ENCODE measurements around the gene PRKAG3. TPM values are rescaled to one million over a fixed set of nuclear protein-coding genes. Genes with fewer than 3 reads are reported as not detected.

The PRKAG3 gene
- polyA plus RNA-seq, 1 of the 3 experiments (the other 2 are of a cell fraction): not detected

DNA sequence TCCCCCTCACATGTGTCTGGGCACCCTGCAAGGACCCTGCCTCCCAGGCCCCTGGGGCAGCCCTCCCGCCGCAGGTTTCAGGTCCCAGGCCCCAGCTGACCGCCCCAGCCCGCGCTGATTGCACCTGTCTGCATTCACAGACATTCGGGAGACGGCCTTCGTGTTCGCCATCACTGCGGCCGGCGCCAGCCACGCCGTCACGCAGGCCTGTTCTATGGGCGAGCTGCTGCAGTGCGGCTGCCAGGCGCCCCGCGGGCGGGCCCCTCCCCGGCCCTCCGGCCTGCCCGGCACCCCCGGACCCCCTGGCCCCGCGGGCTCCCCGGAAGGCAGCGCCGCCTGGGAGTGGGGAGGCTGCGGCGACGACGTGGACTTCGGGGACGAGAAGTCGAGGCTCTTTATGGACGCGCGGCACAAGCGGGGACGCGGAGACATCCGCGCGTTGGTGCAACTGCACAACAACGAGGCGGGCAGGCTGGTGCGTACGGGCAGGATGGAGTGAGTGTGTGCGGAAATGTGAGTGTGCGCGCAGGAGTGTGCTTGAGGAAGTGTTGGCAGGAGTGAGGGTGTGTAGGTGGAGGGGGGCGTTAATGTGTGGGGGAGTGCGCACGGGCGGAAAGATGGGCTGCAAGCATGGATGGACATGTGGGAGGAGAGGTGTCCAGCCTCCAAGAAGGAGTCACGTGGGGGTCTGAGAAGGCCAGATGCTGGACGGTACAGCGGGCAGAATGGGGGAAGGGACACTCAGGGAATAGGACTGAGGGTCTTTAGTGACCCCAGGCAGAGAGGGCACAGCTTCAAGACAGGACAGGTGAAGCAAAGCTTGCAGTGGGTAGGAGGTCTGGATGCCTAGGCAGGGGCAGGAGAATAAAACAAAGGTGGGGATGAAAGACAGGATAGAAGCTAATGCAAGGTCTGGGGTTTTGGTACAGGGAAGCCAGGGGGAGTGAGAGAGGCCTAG is 40.0 kb upstream of the PRKAG3 start:
- Histone ChIP-seq H2AFZ (ENCODE audit: low read depth) (no peak overlapping the region), H3F3A (replicated peaks; ENCODE audit: insufficient read depth) (peaks cover 3% of the 10 kb centered on the region), H3K79me2 (ENCODE audit: insufficient read depth) (no peaks in the 10 kb centered on the region), H3K4me2 (no peak overlapping the region), H3K9me2 (no peaks in the 10 kb centered on the region), H4K20me1 (ENCODE audit: insufficient read depth) (no peaks in the 10 kb centered on the region), H3K9me3 (no peaks in the 10 kb centered on the region), H3K36me3 (replicated peaks in 1 of 2; ENCODE audit: control insufficient read depth in 1 of 2, insufficient read depth in 2 of 2, low read length in 1 of 2) (no peaks in the 10 kb centered on the region), H3K9ac (no peak overlapping the region), H3K4me3 (ENCODE audit: low read depth in 2 of 2, low read length in 1 of 2) (no peak overlapping the region), H3K27ac (ENCODE audit: low read depth in 2 of 2, low read length in 1 of 2) (no peak overlapping the region), H3K4me1 (ENCODE audit: control insufficient read depth in 1 of 2, insufficient read depth in 2 of 2, low read depth in 1 of 2, low read length in 1 of 2) (peaks cover 0 to 12% of the 10 kb centered on the region in 2 experiments; a peak in 1 of 4 replicates), H3K27me3 (ENCODE audit: insufficient read depth) (peaks cover 31% of the 10 kb centered on the region; the same call in 1 of the 2 replicates)
- no peak for TF ChIP-seq MXI1 (IDR thresholded peaks at IDR 0.05; ENCODE audit: low read depth, low read length)
- no peak for TF ChIP-seq SMC3 (IDR thresholded peaks at IDR 0.05; ENCODE audit: low read depth, low read length)
- no peak for DNase-seq
- ChIA-PET CTCF (interaction anchor here (0.6 to 22.5 kb wide), 9 partner anchors 11 to 289 kb away, joined by 3 to 795 read pairs (median 3); partner anchors contain the start of genes NHEJ1 and WNT6), POLR2A (no interaction called here)
- 65% methylated on average over 38 of the region's 60 CpGs for WGBS (ENCODE audit: low lambda C conversion rate)

DNA sequence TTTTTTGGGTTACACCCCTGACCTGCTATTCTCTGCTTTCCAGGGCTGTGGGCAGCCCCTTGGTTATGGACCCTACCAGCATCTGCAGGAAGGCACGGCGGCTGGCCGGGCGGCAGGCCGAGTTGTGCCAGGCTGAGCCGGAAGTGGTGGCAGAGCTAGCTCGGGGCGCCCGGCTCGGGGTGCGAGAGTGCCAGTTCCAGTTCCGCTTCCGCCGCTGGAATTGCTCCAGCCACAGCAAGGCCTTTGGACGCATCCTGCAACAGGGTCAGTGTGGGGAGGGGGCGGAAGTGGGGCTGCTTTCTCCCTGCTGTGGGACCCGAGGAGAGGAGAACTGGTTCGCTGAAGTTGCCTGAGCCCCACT is 39.4 kb upstream of the PRKAG3 start:
- Histone ChIP-seq H3K4me2 (no peak overlapping the region), H4K20me1 (ENCODE audit: insufficient read depth) (no peaks in the 10 kb centered on the region), H3K79me2 (ENCODE audit: insufficient read depth) (no peaks in the 10 kb centered on the region), H3K36me3 (replicated peaks in 1 of 2; ENCODE audit: control insufficient read depth in 1 of 2, insufficient read depth in 2 of 2, low read length in 1 of 2) (no peaks in the 10 kb centered on the region), H3K4me3 (ENCODE audit: low read depth in 2 of 2, low read length in 1 of 2) (no peak overlapping the region), H3K9me3 (no peaks in the 10 kb centered on the region), H3K9me2 (no peaks in the 10 kb centered on the region), H3K27ac (ENCODE audit: low read depth in 2 of 2, low read length in 1 of 2) (no peak overlapping the region), H3K27me3 (ENCODE audit: insufficient read depth) (peaks cover 31% of the 10 kb centered on the region; the same call in 1 of the 2 replicates), H2AFZ (ENCODE audit: low read depth) (no peak overlapping the region), H3K9ac (no peak overlapping the region), H3K4me1 (ENCODE audit: control insufficient read depth in 1 of 2, insufficient read depth in 2 of 2, low read depth in 1 of 2, low read length in 1 of 2) (peaks cover 0 to 7% of the 10 kb centered on the region in 2 experiments; a peak in 1 of 4 replicates), H3F3A (replicated peaks; ENCODE audit: insufficient read depth) (peaks cover 3% of the 10 kb centered on the region)
- POLR2A ChIA-PET: no interaction called here
- CTCF ChIA-PET: interaction anchor here (1.3 to 22.5 kb wide), 5 partner anchors 11 to 39 kb away, joined by 3 to 795 read pairs (median 4); no protein-coding TSS in a partner anchor
- no peak for DNase-seq
- WGBS (ENCODE audit: low lambda C conversion rate): 7% methylated on average over 2 of the region's 18 CpGs
- TF ChIP-seq RFX5 (IDR thresholded peaks at IDR 0.05; ENCODE audit: low read length): no peak
- TF ChIP-seq TAF1 (IDR thresholded peaks at IDR 0.05; ENCODE audit: borderline replicate concordance, low read depth, low read length): no peak
- TF ChIP-seq RCOR1 (IDR thresholded peaks at IDR 0.05; ENCODE audit: low read length): no peak
- no peak for TF ChIP-seq GABPA (IDR thresholded peaks at IDR 0.05; ENCODE audit: low read depth)
- TF ChIP-seq ELF1 (IDR thresholded peaks at IDR 0.05): no peak
- no peak for TF ChIP-seq SMC3 (IDR thresholded peaks at IDR 0.05; ENCODE audit: low read depth, low read length)
- TF ChIP-seq, protein P1, sequence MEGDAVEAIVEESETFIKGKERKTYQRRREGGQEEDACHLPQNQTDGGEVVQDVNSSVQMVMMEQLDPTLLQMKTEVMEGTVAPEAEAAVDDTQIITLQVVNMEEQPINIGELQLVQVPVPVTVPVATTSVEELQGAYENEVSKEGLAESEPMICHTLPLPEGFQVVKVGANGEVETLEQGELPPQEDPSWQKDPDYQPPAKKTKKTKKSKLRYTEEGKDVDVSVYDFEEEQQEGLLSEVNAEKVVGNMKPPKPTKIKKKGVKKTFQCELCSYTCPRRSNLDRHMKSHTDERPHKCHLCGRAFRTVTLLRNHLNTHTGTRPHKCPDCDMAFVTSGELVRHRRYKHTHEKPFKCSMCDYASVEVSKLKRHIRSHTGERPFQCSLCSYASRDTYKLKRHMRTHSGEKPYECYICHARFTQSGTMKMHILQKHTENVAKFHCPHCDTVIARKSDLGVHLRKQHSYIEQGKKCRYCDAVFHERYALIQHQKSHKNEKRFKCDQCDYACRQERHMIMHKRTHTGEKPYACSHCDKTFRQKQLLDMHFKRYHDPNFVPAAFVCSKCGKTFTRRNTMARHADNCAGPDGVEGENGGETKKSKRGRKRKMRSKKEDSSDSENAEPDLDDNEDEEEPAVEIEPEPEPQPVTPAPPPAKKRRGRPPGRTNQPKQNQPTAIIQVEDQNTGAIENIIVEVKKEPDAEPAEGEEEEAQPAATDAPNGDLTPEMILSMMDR (IDR thresholded peaks at IDR 0.05): no peak
- TF ChIP-seq, protein P2, sequence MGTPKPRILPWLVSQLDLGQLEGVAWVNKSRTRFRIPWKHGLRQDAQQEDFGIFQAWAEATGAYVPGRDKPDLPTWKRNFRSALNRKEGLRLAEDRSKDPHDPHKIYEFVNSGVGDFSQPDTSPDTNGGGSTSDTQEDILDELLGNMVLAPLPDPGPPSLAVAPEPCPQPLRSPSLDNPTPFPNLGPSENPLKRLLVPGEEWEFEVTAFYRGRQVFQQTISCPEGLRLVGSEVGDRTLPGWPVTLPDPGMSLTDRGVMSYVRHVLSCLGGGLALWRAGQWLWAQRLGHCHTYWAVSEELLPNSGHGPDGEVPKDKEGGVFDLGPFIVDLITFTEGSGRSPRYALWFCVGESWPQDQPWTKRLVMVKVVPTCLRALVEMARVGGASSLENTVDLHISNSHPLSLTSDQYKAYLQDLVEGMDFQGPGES (IDR thresholded peaks at IDR 0.05; ENCODE audit: low read depth, low read length): no peak
- TF ChIP-seq TCF12 (IDR thresholded peaks at IDR 0.05): no peak
- TF ChIP-seq TEAD4 (IDR thresholded peaks at IDR 0.05; ENCODE audit: borderline replicate concordance, insufficient read depth): no peak
- no peak for TF ChIP-seq YY1 (IDR thresholded peaks at IDR 0.05; ENCODE audit: low read depth)
- TF ChIP-seq, protein P3, sequence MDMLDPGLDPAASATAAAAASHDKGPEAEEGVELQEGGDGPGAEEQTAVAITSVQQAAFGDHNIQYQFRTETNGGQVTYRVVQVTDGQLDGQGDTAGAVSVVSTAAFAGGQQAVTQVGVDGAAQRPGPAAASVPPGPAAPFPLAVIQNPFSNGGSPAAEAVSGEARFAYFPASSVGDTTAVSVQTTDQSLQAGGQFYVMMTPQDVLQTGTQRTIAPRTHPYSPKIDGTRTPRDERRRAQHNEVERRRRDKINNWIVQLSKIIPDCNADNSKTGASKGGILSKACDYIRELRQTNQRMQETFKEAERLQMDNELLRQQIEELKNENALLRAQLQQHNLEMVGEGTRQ (IDR thresholded peaks at IDR 0.05; ENCODE audit: borderline replicate concordance, low read depth, low read length): no peak
- TF ChIP-seq, protein P4, sequence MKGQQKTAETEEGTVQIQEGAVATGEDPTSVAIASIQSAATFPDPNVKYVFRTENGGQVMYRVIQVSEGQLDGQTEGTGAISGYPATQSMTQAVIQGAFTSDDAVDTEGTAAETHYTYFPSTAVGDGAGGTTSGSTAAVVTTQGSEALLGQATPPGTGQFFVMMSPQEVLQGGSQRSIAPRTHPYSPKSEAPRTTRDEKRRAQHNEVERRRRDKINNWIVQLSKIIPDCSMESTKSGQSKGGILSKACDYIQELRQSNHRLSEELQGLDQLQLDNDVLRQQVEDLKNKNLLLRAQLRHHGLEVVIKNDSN (IDR thresholded peaks at IDR 0.05; ENCODE audit: borderline replicate concordance, low read depth): no peak
- no peak for TF ChIP-seq JUND (IDR thresholded peaks at IDR 0.05)
- no peak for TF ChIP-seq FOSL2 (IDR thresholded peaks at IDR 0.05; ENCODE audit: borderline replicate concordance, low read depth)

All from SK-N-SH (cell line).